HepG2 (cell line): ENCODE measurements around the gene PTS. TPM values are rescaled to one million over a fixed set of nuclear protein-coding genes. Genes with fewer than 3 reads are reported as not detected.
A peak's percentile ranks its signal among the peaks of the same experiment; 100 is the strongest.
"Not testable (repeated sequence)": the region's sequence is repeated elsewhere in the genome, so short reads cannot be mapped to it uniquely, and the experiment has no call there.

Experiments
- ATAC-seq: fragments of 200-7000 bp; cut with Tn5 transposase; 3 replicates; pipeline ENCODE4 v1.9.1; 2020; ENCODE audit warnings: mild to moderate bottlenecking, moderate library complexity
- BruUV-seq: library from RNA; stranded (reverse); fragments of 400-500 nt; replicated peaks from 2 replicates; lab custom pipeline; 2021; lab: Mats Ljungman, UMichigan
- CTCF ChIA-PET: fragments of 300-600 bp; formaldehyde crosslinking; extraction: SDS; loops from one replicate; lab custom pipeline; 2021; ENCODE audit warnings: low total read pairs, inconsistent platforms, low intra/inter-chr PET ratio; lab: Yijun Ruan, JAX
- POLR2A ChIA-PET: fragments of 350-600 bp; sonication (Branson Sonifier 250); formaldehyde crosslinking; loops from one replicate; lab custom pipeline; 2020; ENCODE audit warnings: antibody characterized with exemption, inconsistent platforms; lab: Yijun Ruan, JAX
- DNase-seq: peaks from one replicate; pipeline ENCODE4 v3.0.0-alpha.2; 2015; ENCODE audit warnings: low spot score
- FAIRE-seq: peaks from 3 replicates; lab custom pipeline; 2011; peaks lifted over from hg19 to GRCh38; lab: Jason Lieb, UNC
- H2AFZ ChIP-seq: one replicate; pipeline ENCODE4 v1.6.1; 2011; ENCODE audit warnings: low read length, inconsistent platforms
- H3K27ac ChIP-seq: fragments of 300-600 bp; 3 replicates; pipeline ENCODE4 v1.8.0; 2011; ENCODE audit warnings: mixed run types, mild to moderate bottlenecking, mixed read lengths, low read length, inconsistent platforms; ENCODE audit not compliant: insufficient read depth; ENCODE audit errors: extremely low read length
- H3K27me3 ChIP-seq, 2 experiments: fragments of 200-600 bp in 1 of 2; 2 replicates in 1 of 2; 3 replicates in 1 of 2; pipeline versions ENCODE4 v1.6.0 to v1.8.0; 2011; ENCODE audit warnings: low read length in 2 of 2, mild to moderate bottlenecking in 2 of 2, moderate library complexity in 2 of 2, inconsistent platforms in 1 of 2; ENCODE audit not compliant: insufficient read depth in 2 of 2, control insufficient read depth in 1 of 2
- H3K36me3 ChIP-seq, 2 experiments: fragments of 200-600 bp in 1 of 2; replicated peaks in 1 of 2; 2 replicates in 1 of 2; 3 replicates in 1 of 2; pipeline versions ENCODE4 v1.5.1 to v1.8.0; 2011; ENCODE audit warnings: low read length in 2 of 2, inconsistent platforms in 1 of 2; ENCODE audit not compliant: insufficient read depth in 2 of 2, control insufficient read depth in 1 of 2
- H3K4me1 ChIP-seq: 2 replicates; pipeline ENCODE4 v1.5.1; 2012; ENCODE audit warnings: low read length, inconsistent platforms; ENCODE audit not compliant: insufficient read depth
- H3K4me2 ChIP-seq: 2 replicates; pipeline ENCODE4 v1.6.0; 2011; ENCODE audit warnings: low read depth, low read length, inconsistent platforms
- H3K4me3 ChIP-seq, 3 experiments: fragments of 200-600 bp in 1 of 3; sonication (generic), shearing (Covaris generic) in 1 of 3; replicated peaks in 1 of 3; 2 replicates each; pipeline ENCODE4 v1.5.1; 2011 to 2016; ENCODE audit warnings: low read length in 3 of 3, inconsistent platforms in 2 of 3, low read depth in 2 of 3, mild to moderate bottlenecking in 2 of 3, control low read depth in 1 of 3, mixed read lengths in 1 of 3; ENCODE audit not compliant: insufficient read depth in 1 of 3
- H3K79me2 ChIP-seq: one replicate; pipeline ENCODE4 v1.6.1; 2011; ENCODE audit warnings: low read length, inconsistent platforms; ENCODE audit not compliant: insufficient read depth
- H3K9ac ChIP-seq: 2 replicates; pipeline ENCODE4 v1.6.0; 2011; ENCODE audit warnings: mild to moderate bottlenecking, low read depth, low read length, inconsistent platforms; ENCODE audit not compliant: insufficient read depth
- H3K9me3 ChIP-seq: 2 replicates; pipeline ENCODE4 v1.5.1; 2012; ENCODE audit warnings: mild to moderate bottlenecking, low read length
- H4K20me1 ChIP-seq: 2 replicates; pipeline ENCODE4 v1.6.0; 2011; ENCODE audit warnings: inconsistent platforms, mild to moderate bottlenecking, low read length, moderate library complexity; ENCODE audit not compliant: insufficient read depth
- CBX5 ChIP-seq: sonication (generic); formaldehyde crosslinking; IDR thresholded peaks from 2 replicates; pipeline ENCODE4 v1.4.0; 2020; ENCODE audit warnings: missing genetic modification reagents, borderline replicate concordance
- CEBPB ChIP-seq: IDR thresholded peaks from 2 replicates; pipeline ENCODE4 v1.6.1; 2011; ENCODE audit warnings: low read depth, low read length, improper control_type of control experiment, borderline replicate concordance
- FOSL2 ChIP-seq: sonication (generic); formaldehyde crosslinking; IDR thresholded peaks from 2 replicates; pipeline ENCODE4 v1.4.0; 2020; ENCODE audit warnings: missing genetic modification reagents
- IRF2 ChIP-seq: IDR thresholded peaks from 2 replicates; pipeline ENCODE4 v1.6.1; 2018; ENCODE audit warnings: missing genetic modification reagents, missing compliant biosample characterization
- RFX5 ChIP-seq: IDR thresholded peaks from 2 replicates; pipeline ENCODE4 v1.6.1; 2011; ENCODE audit warnings: low read depth, low read length, improper control_type of control experiment
- ZBTB49 ChIP-seq: sonication (generic); formaldehyde crosslinking; IDR thresholded peaks from 2 replicates; pipeline ENCODE4 v1.4.0; 2020; ENCODE audit warnings: missing genetic modification reagents, borderline replicate concordance
- ZNF205 ChIP-seq: IDR thresholded peaks from 2 replicates; pipeline ENCODE4 v1.6.1; 2018; ENCODE audit warnings: missing biosample characterization, missing genetic modification reagents
- WGBS: methylation state at CpG from one replicate; pipeline ENCODE4 v1.1.6; 2017; ENCODE audit warnings: low lambda C conversion rate; 5-methylcytosine and 5-hydroxymethylcytosine counted together
- in situ Hi-C: cut with HindIII; loops from 2 replicates; pipeline ENCODE4 v1.10.0; 2017; ENCODE audit warnings: low pct_unique_long_range_greater_than_20kb; ENCODE audit not compliant: extremely low pct_ligation_motif_present
- intact Hi-C: fragments of 100-400 bp; cut with micrococcal nuclease; formaldehyde crosslinking; loops from one replicate; pipeline ENCODE4 v1.10.0; 2022; ENCODE audit not compliant: unreplicated experiment
- polyA plus RNA-seq, 8 experiments: library from polyadenylated mRNA; depleted of rRNA in 3 of 8; stranded (reverse) in 7 of 8; unstranded in 1 of 8; fragments of >200 nt; fragmentation: Illumina TruSeq in 4 of 8; extraction: Trizol in 4 of 8; gene quantifications; 2 replicates each; pipeline versions ENCODE4 v1.2.1 to v1.2.3, GENCODE V29; 2011 to 2016; ENCODE audit warnings: low read depth in 4 of 8, missing spikeins in 1 of 8, mixed read lengths in 1 of 8; ENCODE audit not compliant: insufficient read depth in 1 of 8
- total RNA-seq, 5 experiments: library from RNA; depleted of rRNA; stranded (reverse); fragments of >200 nt; fragmentation: Illumina TruSeq; extraction: Trizol; gene quantifications; 2 replicates each; pipeline ENCODE4 v1.2.3, GENCODE V29; 2016; ENCODE audit warnings: low read depth in 1 of 5
- TF ChIP-seq, protein P1 (sequence below): sonication (generic); formaldehyde crosslinking; IDR thresholded peaks from 2 replicates; pipeline ENCODE4 v1.9.0; 2021; ENCODE audit warnings: missing genetic modification reagents, borderline replicate concordance

The PTS gene
- total and polyA plus RNA-seq, 2 of the 13 experiments (the other 11 are each of a cell fraction or from before 2014, with no cell fraction given): 33.6 to 49.3 TPM

DNA sequence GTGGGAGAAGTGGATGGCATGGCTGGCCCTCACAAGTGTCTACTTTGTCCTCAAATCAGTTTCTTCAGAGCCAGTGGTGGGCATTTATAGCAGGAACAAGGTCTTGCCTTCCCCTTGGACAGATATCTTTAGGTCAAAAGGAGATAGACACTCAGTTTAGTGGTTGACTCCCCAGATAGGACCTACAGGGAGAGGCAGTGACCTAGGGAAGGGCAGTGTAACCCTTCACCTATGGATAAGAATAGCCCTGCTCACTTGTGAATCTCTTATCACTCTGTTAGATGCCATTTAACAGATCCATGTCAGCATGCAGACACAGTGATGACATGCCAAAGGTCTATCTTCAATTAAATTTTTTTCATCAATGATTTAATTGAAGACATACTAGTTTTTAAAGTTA lies 39.9 kb upstream of the PTS start:
- Histone ChIP-seq H2AFZ (no peak overlapping the region), H3K36me3 (no peaks in the 10 kb centered on the region), H3K9me3 (no peaks in the 10 kb centered on the region), H4K20me1 (no peaks in the 10 kb centered on the region), H3K4me2 (no peak overlapping the region), H3K4me1 (no peaks in the 10 kb centered on the region), H3K27ac (no peak overlapping the region), H3K27me3 (no peaks in the 10 kb centered on the region), H3K79me2 (no peaks in the 10 kb centered on the region), H3K4me3 (no peak overlapping the region), H3K9ac (no peak overlapping the region)
- CTCF ChIA-PET: no interaction called here
- in situ Hi-C loops: no loop called here
- intact Hi-C loops: no loop called here
- POLR2A ChIA-PET: no interaction called here
- no peak for ATAC-seq
- no TSS peak for BruUV-seq
- no peak for DNase-seq
- no peak for FAIRE-seq
- TF ChIP-seq IRF2 (no peak), CBX5 (no peak), ZBTB49 (CRISPR knock-in tag) (no peak), ZNF205 (CRISPR knock-in tag) (no peak)
- TF ChIP-seq, protein P1, sequence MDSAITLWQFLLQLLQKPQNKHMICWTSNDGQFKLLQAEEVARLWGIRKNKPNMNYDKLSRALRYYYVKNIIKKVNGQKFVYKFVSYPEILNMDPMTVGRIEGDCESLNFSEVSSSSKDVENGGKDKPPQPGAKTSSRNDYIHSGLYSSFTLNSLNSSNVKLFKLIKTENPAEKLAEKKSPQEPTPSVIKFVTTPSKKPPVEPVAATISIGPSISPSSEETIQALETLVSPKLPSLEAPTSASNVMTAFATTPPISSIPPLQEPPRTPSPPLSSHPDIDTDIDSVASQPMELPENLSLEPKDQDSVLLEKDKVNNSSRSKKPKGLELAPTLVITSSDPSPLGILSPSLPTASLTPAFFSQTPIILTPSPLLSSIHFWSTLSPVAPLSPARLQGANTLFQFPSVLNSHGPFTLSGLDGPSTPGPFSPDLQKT (CRISPR knock-in tag): no peak
- TF ChIP-seq, all 625 proteins: peak for 0

- H3K27ac ChIP-seq, H3K36me3 ChIP-seq, BruUV-seq, H2AFZ ChIP-seq, H3K4me1 ChIP-seq, H3K79me2 ChIP-seq, H3K9me3 ChIP-seq, POLR2A ChIA-PET, ATAC-seq, H3K4me3 ChIP-seq, H3K9ac ChIP-seq, H3K4me2 ChIP-seq, intact Hi-C loops, FAIRE-seq, H3K27me3 ChIP-seq, CTCF ChIA-PET, DNase-seq, in situ Hi-C loops, H4K20me1 ChIP-seq: not testable (repeated sequence)
- WGBS: 14% methylated on average over 11 of the region's 11 CpGs
- TF ChIP-seq FOSL2 (CRISPR knock-in tag) (peak; percentile 36; the same call in 1 of the 2 replicates), CEBPB (0 out of 2 replicates have a peak, but pooled peaks have one; percentile 5), RFX5 (peak; percentile 66; the same call in 1 of the 2 replicates)
Measured at GRCh38 chr11:112195113-112195512, 31.1 kb upstream of the PTS start.
